HG02678 (cell line): ENCODE results near the gene SOX9.

Experiments
- ATAC-seq: cut with Tn5 transposase; IDR thresholded peaks from one replicate; pipeline ENCODE4 v1.9.1; 2021; ENCODE audit warnings: mild to moderate bottlenecking, moderate library complexity; ENCODE audit not compliant: unreplicated experiment

The SOX9 gene

GRCh38 chr17:72158895-72159885, 38.4 kb downstream of the SOX9 start:
- no peak for ATAC-seq

- no peak for ATAC-seq
Measured at GRCh38 chr17:72162569-72162968, 41.7 kb downstream of the SOX9 start.

- no peak for ATAC-seq
Measured at GRCh38 chr17:72163474-72163873, 42.7 kb downstream of the SOX9 start.

- ATAC-seq = no peak
Measured at GRCh38 chr17:72164158-72164739, 43.4 kb downstream of the SOX9 start.

GRCh38 chr17:72165192-72165866, 44.5 kb downstream of the SOX9 start:
- ATAC-seq = no peak

- no peak for ATAC-seq
Measured at GRCh38 chr17:72165867-72166439, 45.1 kb downstream of the SOX9 start.

GRCh38 chr17:72167593-72167992, 46.8 kb downstream of the SOX9 start:
- ATAC-seq = no peak

GRCh38 chr17:72169823-72170222, 49.0 kb downstream of the SOX9 start:
- ATAC-seq = no peak

GRCh38 chr17:72171703-72172667, 51.2 kb downstream of the SOX9 start:
- no peak for ATAC-seq

- ATAC-seq = no peak
Measured at GRCh38 chr17:72173499-72174116, 52.8 kb downstream of the SOX9 start.

- ATAC-seq = no peak
Measured at GRCh38 chr17:72175263-72175662, 54.4 kb downstream of the SOX9 start.
